ENCODE measurements around the gene CLIC6. TPM values are rescaled to one million over a fixed set of nuclear protein-coding genes. Genes with fewer than 3 reads are reported as not detected.

Gene CLIC6
- total RNA-seq, 4 donors from 2014 or later, result 0.49 to 3.0 (median 1.1) TPM

DNA sequence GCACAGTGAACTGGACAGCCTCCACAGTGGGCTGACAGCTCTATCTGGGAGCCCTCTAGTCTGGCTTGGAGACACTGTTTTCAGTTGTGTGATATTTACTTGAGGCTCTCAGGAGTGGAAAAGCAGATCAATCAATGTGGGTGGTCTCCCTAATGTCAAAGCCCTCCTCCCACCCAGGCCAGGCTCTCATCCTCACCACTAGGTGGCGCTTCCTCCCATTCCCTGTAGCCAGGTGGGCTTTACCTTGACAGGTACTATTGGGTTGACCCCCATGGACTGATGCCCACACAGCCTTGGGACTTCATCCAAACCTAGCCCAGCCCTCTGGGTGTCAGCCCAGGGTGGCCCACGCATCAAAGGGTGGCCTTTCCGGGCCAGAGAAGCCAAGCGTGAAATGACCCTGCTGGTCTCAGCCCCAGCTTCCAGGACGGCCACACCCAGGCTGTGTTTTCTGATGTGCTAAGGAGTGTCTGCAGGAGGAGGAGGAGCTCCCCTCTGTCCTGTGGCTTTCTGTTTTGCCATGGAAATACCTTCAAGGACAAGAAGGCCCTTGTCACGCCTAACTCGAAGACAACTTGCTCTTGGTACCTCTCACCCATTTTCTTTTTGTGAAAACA, 54.0 kb downstream of the CLIC6 start:
- Histone ChIP-seq H3K36me3 (no peaks in the 10 kb centered on the region), H3K9me3 (no peaks in the 10 kb centered on the region), H3K27ac (no peak overlapping the region), H3K4me3 (no peak overlapping the region), H3K27me3 (no peaks in the 10 kb centered on the region), H3K4me1 (no peaks in the 10 kb centered on the region)
- in situ Hi-C loops (cut with MboI; ENCODE audit: low sequenced_read_pairs in 4 of 4) (no loop called here), intact Hi-C loops (cut with DNase I; ENCODE audit: low total_unique reads) (no loop called here)
- no peak for DNase-seq
- TF ChIP-seq, protein P1, sequence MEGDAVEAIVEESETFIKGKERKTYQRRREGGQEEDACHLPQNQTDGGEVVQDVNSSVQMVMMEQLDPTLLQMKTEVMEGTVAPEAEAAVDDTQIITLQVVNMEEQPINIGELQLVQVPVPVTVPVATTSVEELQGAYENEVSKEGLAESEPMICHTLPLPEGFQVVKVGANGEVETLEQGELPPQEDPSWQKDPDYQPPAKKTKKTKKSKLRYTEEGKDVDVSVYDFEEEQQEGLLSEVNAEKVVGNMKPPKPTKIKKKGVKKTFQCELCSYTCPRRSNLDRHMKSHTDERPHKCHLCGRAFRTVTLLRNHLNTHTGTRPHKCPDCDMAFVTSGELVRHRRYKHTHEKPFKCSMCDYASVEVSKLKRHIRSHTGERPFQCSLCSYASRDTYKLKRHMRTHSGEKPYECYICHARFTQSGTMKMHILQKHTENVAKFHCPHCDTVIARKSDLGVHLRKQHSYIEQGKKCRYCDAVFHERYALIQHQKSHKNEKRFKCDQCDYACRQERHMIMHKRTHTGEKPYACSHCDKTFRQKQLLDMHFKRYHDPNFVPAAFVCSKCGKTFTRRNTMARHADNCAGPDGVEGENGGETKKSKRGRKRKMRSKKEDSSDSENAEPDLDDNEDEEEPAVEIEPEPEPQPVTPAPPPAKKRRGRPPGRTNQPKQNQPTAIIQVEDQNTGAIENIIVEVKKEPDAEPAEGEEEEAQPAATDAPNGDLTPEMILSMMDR (IDR thresholded peaks at IDR 0.05 in 4 of 5, conservative IDR thresholded peaks at IDR 0.05 in 1 of 5), result peak in 2 of 5 experiments; percentile 40 to 41
- no peak for TF ChIP-seq POLR2A (IDR thresholded peaks at IDR 0.05)
- ATAC-seq, result no peak

DNA sequence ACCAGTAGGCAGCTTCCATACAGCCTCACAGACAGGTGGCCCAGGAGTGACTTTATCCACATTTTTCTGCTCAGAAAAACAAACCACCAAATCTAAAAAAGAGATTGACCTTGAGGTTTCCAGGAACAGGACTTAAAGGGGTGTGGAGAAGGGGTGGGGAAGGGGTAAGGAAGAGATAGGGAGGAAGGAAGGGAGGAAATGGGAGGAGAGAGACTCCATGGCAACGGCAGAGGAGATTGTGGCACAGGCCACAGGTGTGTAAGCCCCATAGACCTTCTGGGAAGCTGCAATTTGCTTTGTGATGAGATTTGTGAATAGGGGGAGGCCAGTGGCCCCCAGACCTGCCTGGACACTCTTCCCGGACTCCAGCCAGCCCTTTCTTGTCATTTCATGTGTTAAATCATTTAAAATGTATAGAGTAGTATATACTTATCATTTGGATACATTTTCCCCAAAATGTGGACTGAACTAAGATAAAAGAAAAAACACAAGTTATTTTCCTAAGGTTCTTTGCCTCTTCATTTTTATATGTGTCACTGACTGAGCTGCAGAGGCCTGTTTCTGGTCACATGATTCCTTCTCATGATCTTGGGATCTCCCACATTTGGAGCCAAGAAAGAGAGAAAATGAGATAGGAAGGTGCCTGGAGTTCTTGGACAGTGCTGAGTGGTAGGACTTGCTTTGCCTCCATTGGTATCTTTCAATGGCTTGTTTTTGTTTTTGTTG, 55.5 kb downstream of the CLIC6 start:
- Histone ChIP-seq H3K27me3 (no peaks in the 10 kb centered on the region), H3K4me1 (no peaks in the 10 kb centered on the region), H3K36me3 (no peaks in the 10 kb centered on the region), H3K4me3 (no peak overlapping the region), H3K27ac (no peak overlapping the region), H3K9me3 (no peaks in the 10 kb centered on the region)
- ATAC-seq (no peak), DNase-seq (no peak)
- in situ Hi-C loops (cut with MboI; ENCODE audit: low sequenced_read_pairs in 4 of 4), result no loop called here
- intact Hi-C loops (cut with DNase I; ENCODE audit: low total_unique reads), result no loop called here
- no peak for TF ChIP-seq POLR2A (IDR thresholded peaks at IDR 0.05)
- TF ChIP-seq, protein P1 (IDR thresholded peaks at IDR 0.05 in 4 of 5, conservative IDR thresholded peaks at IDR 0.05 in 1 of 5), result no peak

DNA sequence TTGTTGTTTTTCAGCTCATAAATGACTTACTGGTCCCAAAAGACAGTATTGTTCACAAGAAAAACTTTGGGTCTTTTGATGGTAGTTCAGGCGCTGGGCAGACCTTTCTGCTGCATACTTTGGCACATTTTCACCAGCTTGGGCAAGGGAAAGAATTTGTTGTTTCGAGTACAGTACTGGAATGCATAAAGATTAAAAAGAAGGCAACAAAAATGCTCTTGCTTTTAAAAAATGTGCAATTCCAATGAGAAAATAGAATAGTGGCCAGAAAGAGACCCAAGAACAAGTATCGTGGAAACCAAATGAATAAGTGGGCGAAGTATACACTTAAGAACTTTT, 56.0 kb downstream of the CLIC6 start:
- no peak overlapping the region for H3K4me3 ChIP-seq
- H3K27me3 ChIP-seq, result no peaks in the 10 kb centered on the region
- DNase-seq (no peak), ATAC-seq (no peak)
- H3K27ac ChIP-seq, result no peak overlapping the region
- H3K9me3 ChIP-seq, result no peaks in the 10 kb centered on the region
- H3K36me3 ChIP-seq, result no peaks in the 10 kb centered on the region
- TF ChIP-seq, protein P1 (IDR thresholded peaks at IDR 0.05 in 4 of 5, conservative IDR thresholded peaks at IDR 0.05 in 1 of 5), result no peak
- in situ Hi-C loops (cut with MboI; ENCODE audit: low sequenced_read_pairs in 4 of 4) (loop anchor here in 3 of 4 donors (25.0 kb wide), 1 partner anchor 1112 kb away; no protein-coding TSS in a partner anchor), intact Hi-C loops (cut with DNase I; ENCODE audit: low total_unique reads) (no loop called here)
- peaks cover 0 to 2% of the 10 kb centered on the region in 2 donors for H3K4me1 ChIP-seq

DNA sequence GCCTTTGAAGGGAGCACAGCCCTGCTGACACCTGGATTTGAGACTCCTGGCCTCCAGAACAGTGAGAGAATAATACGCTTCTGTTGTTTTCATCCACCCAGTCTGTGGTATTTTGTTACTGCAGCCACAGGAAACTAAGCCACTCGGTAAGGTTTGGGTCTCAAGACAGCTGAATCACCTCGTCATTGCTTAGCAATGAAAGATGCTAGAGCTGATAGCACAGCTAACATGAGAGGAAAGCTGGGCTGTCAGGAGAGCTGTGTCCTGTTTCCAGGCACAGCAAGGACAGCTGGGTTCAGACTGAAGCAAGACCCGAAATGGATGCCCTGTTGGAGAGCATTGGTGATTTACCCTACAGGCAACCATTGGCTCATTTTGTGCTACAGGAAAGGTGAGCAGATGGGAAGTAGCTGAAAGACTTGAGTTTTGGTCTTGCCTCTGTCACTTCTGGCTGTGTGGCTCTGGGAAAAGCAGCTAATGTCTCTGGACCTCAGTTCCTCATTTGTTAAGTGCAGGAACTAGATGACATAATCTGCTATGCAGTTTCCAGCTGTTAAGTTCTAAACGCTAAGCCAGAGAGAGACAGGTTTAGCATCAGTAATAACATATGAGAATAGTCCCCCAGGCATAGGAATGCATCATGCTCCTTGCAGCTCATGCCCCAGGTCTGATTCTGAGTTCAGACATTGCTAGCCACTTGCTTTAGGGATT, 58.0 kb downstream of the CLIC6 start:
- in situ Hi-C loops (cut with MboI; ENCODE audit: low sequenced_read_pairs in 4 of 4), result loop anchor here in 3 of 4 donors (25.0 kb wide), 1 partner anchor 1111 kb away; no protein-coding TSS in a partner anchor
- no peak overlapping the region for H3K4me3 ChIP-seq
- TF ChIP-seq POLR2A (IDR thresholded peaks at IDR 0.05), result no peak
- TF ChIP-seq, protein P1 (IDR thresholded peaks at IDR 0.05 in 4 of 5, conservative IDR thresholded peaks at IDR 0.05 in 1 of 5), result no peak
- no peaks in the 10 kb centered on the region for H3K9me3 ChIP-seq
- ATAC-seq (no peak), DNase-seq (no peak)
- intact Hi-C loops (cut with DNase I; ENCODE audit: low total_unique reads), result no loop called here
- H3K27ac ChIP-seq, result no peak overlapping the region
- no peaks in the 10 kb centered on the region for H3K27me3 ChIP-seq
- H3K36me3 ChIP-seq, result no peaks in the 10 kb centered on the region
- H3K4me1 ChIP-seq, result peaks cover 0 to 15% of the 10 kb centered on the region in 2 donors

Measured in gastrocnemius medialis (tissue), 4 donors.